Measurements from ENCODE around the gene MVB12B.

Gene MVB12B

DNA sequence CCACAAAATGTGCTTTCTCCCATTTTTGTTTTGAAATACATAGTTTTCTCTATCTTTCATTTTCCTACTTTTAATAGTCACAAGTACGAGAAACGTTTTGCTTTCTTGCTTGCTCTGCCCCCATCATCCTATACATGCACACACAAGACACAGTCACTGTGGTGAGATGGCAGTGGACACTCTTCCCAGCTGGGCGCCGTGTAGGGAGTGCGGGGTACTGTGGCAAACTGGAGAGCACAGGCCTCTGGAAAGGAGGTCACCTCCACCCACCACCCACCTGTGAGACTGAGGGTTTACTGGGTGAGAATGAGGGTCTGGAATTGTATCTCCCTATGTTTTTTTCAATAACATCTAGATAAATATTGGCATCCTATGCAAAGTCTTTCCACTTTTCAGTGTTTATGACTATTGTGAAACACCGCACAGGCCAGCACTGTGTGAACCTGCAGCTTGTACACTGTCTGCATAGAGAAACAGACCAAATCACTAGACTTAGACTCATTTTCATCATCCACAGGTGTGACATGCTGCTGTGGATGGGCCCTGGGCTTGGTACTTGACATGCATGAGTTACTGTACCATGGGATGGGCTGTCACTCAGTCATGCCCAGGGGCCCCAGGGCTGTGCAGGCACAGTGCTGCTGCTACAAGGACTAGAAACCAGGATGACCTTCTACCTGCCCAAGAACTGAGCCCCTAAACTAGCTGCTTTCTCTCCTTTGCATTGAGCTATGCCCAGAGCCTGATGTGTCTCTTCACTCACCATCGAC, 169.0 kb downstream of the MVB12B start:
- TF ChIP-seq GATA1 (IDR thresholded peaks at IDR 0.05; ENCODE audit: low read depth, low read length): no peak
- no peak for DNase-seq

DNA sequence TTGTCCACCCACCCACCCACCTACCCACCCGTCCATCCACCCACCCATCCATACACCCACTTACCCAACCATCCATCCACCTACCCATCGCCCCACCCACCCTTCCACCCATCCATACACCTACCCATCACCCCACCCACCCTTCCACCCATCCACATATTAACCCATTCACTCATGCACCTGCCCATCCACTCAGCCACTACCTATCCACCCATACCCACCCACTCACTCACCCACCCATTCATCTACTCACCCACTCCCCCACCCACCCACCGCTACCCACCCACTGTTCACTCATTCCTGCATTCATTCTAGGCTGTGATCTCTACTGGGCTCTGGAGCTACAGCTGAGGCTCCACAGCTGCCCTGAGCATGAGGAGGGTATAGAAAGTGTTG, 169.6 kb downstream of the MVB12B start:
- TF ChIP-seq GATA1 (IDR thresholded peaks at IDR 0.05; ENCODE audit: low read depth, low read length) (no peak), POLR2A (IDR thresholded peaks at IDR 0.05; ENCODE audit: low read length) (no peak)
- no peak for DNase-seq

DNA sequence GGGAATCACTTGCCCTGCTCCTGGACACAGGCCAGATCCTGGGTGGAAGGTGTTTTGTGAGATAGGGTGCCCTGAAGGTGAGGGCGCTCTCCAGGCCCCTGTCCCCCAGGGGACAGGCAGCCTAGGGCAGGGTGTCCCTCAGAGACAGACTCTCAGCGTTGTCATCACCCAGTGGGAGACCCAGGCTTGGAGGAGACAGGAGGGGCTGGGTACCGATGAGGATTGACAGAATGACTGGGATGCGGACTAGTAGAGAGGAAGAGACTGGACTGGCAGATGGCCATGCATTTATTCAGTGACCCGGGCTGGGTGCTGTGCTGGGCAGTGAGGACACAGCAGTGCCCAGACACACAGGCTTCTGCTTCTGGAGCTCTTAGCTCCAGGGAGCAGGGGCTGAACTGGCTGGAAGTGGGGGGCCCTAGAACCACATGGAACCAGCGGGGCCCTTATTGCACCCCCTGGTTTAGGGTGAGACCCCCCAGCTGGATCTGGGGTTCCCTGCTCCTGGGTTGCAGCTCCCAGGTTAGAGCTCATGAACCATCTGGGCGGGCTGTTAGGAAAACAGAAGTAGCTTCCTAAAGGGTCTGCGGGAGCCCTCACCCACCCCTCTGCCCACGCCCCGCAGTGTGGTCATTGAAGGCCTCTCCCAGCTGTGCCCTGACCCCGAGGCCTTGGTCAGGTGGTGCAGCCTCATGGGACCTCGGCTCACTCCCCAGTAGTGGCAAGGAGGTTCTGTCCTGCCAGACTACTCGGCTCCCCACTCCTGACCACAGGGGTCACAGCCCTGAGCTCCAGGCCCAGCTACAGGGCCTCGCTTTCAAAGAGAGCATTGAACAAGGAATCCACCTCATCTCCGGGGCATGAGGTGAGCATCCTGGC, 170.4 kb downstream of the MVB12B start:
- no peak for DNase-seq
- TF ChIP-seq POLR2A (IDR thresholded peaks at IDR 0.05; ENCODE audit: low read length): no peak
- no peak for TF ChIP-seq GATA1 (IDR thresholded peaks at IDR 0.05; ENCODE audit: low read depth, low read length)

DNA sequence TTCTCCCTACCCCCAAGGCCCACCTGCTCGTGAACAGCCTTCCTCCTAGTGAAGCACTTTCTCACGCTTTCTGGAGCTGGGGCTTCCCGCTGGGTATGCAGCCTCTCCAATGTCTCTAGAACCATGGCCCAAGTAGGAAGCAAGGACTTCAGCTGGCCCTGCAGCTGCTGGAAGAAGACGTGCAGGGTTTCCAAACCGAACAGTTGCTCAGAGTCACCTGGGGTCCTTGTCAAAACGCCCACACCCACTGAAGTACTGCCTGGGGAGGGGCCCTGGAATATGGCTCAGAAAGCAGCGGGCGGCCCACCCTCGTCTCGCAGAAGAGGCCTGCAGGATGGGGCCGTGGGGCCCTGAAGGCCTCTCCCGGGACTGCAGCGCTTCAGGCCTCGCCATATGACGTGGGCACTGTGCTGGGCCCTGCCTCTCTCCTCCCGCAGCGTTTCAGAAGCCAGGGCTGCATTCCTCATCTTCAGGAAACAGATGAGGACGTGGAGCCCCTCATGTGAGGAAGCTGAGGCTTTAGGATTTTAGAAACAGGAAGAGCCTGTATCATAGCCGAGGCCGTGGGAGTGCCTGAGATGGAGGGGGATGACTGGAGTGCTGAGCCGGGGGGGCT, 171.1 kb downstream of the MVB12B start:
- no peak for TF ChIP-seq GATA1 (IDR thresholded peaks at IDR 0.05; ENCODE audit: low read depth, low read length)
- no peak for TF ChIP-seq POLR2A (IDR thresholded peaks at IDR 0.05; ENCODE audit: low read length)
- DNase-seq: no peak

DNA sequence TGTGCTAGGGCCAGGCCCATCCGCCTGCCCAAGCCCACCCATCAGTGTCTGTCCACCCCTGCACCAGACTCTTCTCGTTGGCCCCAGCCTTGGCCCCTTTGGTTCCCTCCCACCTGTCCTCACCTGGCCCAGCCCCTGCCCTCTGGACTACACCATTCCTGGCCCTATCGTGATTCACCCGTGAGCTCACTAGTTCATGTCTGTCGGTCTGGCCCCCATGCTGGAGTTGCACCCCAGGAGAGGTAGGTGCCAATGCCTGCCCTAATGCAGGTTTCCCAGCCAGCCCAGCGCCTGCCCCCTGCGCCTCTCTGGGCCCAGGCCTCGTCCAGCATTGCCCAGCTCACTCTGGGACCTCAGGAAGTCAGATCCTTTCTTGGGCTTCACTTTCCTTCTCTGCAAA, 171.7 kb downstream of the MVB12B start:
- no peak for TF ChIP-seq GATA1 (IDR thresholded peaks at IDR 0.05; ENCODE audit: low read depth, low read length)
- no peak for TF ChIP-seq POLR2A (IDR thresholded peaks at IDR 0.05; ENCODE audit: low read length)

DNA sequence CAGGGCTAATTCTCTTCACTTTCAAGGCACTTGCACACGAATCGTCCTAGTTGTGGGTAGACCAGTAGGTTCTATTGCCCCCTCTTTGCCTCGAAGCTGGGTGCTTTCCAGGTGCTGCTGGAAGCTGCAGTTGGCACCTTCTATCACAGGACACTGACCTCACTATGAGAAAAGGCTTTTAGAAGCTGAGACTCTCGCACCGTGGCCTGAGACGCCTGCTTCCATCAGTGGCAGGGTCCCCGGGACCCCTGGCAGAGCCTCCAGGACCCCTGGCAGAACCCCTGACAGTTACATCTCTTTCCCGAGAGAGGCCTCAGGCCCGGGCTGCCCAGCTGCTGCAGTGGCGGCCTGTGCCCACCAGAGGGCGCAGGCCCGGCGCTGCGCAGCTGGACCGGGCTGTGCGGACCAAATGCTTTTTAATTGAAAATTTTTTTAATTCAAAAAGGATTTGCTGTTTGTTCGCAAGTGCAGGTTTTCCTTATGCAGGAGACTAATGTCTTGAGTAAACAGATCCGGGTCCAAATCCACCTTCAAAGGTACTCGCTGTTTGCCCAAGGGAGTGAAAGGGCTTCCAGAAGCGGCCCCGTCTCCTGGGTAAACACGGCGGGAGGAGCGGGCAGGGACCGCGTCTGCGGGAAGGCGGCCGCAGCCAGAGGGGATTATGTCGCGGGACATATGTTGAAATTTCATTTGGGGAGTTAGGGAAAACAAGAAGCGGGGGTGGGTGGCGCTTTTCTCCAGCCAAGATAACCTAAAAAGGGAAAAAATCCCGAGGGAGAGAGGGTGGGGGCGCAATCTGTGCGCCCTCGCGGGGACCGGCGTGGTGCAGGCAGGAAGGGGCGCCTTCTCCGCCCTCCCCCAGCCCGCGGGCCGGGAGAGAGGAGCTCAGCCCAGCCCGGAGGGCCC, 172.6 kb downstream of the MVB12B start:
- TF ChIP-seq POLR2A (IDR thresholded peaks at IDR 0.05; ENCODE audit: low read length) (no peak), GATA1 (IDR thresholded peaks at IDR 0.05; ENCODE audit: low read depth, low read length) (no peak)
- DNase-seq: peak; percentile 20 to 58

More for the DNA sequence above, 171.7 kb downstream of the MVB12B start:
- no peak for DNase-seq

DNA sequence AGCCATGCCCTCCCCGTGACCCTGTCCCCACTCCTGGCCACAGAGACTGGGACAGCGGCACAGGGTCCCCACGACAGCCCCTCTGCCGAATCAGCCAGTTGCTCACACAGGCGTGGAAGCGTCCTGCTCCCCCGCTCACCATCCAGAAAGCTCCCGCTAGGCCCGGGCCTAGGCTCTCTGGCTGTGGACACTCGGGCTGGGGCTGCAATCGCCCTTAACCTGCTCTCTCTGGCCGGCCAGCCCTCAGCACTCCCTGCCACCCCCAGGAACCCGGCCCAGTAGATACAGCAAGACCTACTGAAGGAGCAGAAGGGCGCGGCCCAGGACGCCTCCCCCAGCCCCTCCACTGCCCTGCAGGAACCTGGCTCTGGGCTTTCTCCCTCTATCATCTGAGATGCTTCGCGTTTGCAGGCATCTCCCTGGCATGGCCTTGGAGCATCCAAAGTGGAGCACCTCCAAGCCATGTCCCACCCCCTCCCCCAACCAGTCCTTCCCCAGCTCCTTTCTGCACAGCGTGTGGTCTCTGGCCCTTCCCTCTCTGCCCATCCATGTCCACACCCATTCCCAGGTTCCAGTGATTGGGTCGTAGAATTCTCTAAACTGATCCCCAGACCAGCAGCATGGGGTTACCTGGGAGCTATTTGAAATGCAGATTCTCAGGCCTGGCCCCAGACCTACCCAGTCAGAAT, 173.4 kb downstream of the MVB12B start:
- TF ChIP-seq POLR2A (IDR thresholded peaks at IDR 0.05; ENCODE audit: low read length): no peak
- TF ChIP-seq GATA1 (IDR thresholded peaks at IDR 0.05; ENCODE audit: low read depth, low read length): no peak
- no peak for DNase-seq

DNA sequence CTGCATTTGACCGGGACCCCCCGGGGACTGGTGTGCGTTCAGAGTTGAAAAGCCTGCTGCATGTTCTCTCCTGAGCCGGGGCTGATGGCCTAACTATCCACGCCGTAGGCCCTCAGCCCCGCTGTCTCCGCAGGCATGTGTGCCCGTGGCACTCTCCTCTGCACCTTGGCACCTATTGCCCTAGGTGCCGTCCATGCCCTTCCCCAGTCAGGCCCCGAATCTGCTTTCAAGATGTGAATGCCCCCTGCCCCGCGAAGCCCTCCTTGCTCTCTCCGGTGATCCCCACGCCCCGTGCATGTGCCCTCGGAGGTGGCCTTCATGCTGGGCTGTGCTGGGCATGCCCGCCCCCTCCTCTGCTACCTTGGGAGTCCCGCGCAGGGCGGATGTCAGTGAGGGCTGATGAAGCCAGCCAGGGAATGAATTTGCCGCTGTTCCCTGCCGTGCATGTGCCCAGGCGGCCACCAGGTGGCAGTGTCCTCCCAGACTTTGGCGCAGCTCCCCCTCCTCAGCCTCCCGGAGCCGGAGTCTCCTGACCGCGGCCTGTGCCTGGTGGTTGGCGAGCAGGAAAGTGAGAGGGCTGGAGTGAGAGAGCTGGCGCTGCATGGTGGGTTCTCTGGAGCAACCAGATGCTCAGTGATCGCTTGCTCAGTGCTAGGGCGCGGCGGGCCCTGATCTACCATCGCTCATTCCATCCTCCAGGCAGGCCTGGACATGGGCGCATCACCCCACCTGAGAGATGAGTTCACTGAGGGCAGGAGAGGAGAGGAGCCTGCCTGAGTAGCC, 174.2 kb downstream of the MVB12B start:
- TF ChIP-seq POLR2A (IDR thresholded peaks at IDR 0.05; ENCODE audit: low read length) (no peak), GATA1 (IDR thresholded peaks at IDR 0.05; ENCODE audit: low read depth, low read length) (no peak)
- DNase-seq: peak; percentile 50 to 68

DNA sequence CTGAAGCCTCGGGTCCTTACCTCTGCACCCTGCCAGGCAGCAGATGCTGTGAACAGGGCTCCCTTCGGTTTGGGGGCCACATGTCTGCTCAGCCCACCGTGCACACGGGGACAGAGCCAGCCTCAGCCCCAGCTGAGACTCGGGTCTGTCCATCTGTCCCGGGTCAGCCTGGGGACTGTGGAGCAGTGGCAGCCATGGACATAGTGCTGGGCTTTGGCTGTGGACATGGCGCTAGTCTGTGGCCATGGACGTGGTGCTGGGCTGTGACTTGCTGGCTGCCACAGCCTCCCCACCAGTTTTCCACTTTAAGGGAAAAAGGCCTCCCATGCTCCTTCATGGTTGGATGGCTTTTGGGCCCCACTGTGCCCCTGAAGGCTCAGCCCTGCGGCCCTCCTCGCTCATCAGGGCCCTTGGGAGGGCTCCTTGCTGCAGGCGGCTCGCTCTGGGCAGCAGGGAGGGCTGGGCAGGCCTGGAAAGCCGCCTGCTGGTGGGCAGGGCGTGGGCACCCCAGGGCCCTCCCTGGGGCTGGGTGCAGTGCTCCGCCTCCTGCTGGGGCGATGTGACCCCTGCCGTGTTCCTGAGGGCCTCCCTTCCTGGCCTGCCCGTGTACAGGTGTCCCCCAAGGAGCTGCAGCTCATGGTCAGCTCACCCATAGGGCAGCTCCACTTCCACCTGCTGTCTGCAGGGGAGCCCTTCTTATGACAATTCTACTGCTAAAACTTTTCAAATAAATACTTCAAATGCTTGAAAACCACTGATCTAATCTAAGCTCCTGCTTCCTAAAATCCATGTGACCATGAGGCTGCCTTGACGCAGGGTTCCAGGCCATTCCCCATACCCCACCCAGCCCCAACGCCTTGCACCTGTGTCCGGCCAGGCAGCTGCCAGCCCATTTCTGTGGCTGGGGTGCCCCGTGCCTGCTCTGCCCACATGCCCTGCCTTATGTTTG, 175.0 kb downstream of the MVB12B start:
- no peak for TF ChIP-seq POLR2A (IDR thresholded peaks at IDR 0.05; ENCODE audit: low read length)
- TF ChIP-seq GATA1 (IDR thresholded peaks at IDR 0.05; ENCODE audit: low read depth, low read length): no peak
- DNase-seq: no peak

DNA sequence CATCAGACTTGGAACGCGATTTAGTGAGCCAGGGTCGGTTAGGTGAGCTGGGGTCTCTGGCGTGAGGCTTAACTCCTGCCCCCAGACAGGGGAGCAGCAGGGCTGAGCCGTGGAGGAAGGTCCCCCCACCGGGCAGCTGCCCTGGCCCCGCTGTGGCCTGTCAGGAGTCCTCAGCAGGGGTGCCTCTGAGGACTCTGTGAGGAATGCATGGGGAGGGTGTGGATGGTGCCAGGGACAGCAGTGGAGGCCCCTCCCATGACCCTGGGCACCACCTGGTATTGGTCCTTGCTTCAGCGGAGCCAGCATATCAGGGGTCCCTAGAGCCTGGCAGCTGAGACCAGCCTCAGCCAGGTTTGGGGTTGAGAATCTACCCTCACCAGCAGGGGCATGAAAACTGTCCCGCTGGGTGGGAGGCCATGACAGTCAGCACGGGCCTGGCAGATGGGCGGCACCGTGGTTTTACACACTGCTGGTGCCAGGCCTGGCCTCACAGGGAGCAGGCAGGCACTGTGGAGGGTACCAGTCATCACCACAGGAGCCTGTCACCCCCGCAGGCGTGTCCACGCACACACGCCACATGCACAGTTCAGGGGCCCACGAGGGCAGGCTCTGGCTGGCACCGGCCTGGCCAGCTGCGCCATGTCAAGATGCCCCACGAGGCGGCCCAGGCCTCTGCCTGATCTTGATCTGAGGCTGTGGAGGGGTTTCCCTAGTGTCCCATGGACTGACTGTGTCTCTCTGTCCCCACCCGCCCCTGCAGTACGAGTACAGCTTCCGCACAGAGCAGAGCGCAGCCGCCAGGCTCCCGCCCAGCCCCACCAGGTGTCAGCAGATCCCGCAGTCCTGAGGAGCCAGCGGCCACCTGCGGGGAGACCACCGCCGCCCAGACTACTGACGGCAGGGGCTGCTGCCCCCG, 176.0 kb downstream of the MVB12B start:
- TF ChIP-seq GATA1 (IDR thresholded peaks at IDR 0.05; ENCODE audit: low read depth, low read length): no peak
- no peak for TF ChIP-seq POLR2A (IDR thresholded peaks at IDR 0.05; ENCODE audit: low read length)
- DNase-seq: no peak

All from erythroblast (primary cell).